Activated CD8-positive, alpha-beta memory T cell treated with anti-CD3 and anti-CD28 coated beads for 1 hour (primary cell): Measurements from ENCODE around the gene TECPR1.
"Not testable (repeated sequence)": the region's sequence is repeated elsewhere in the genome, so short reads cannot be mapped to it uniquely, and the experiment has no call there.

Experiments used
- DNase-seq, 2 donors: peaks; one replicate each; pipeline ENCODE4 v3.0.0-alpha.2; 2020; ENCODE audit warnings: low read depth in 1 of 2; ENCODE audit errors: extremely low read depth in 1 of 2

TECPR1 gene

DNA sequence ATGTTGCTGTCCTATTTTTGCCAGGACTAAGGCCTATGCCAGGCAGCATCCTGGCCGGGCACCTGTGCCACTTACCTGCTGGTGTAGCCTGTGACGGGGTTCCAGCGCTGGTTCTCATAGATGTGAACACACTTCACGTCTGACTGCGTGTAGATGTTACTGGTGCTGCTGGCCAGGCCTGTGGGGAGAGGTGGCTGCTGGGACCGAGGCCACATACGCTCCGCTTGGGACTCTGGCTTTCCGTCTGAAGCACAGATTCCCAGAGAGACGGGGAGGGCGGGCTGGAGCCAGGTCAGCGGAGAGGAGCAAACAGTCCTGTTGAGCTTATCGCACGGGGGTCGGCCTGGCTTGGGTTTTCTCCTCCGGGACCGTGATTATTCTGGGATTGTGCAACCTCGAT lies 24.1 kb downstream of the TECPR1 start:
- DNase-seq = no peak

DNA sequence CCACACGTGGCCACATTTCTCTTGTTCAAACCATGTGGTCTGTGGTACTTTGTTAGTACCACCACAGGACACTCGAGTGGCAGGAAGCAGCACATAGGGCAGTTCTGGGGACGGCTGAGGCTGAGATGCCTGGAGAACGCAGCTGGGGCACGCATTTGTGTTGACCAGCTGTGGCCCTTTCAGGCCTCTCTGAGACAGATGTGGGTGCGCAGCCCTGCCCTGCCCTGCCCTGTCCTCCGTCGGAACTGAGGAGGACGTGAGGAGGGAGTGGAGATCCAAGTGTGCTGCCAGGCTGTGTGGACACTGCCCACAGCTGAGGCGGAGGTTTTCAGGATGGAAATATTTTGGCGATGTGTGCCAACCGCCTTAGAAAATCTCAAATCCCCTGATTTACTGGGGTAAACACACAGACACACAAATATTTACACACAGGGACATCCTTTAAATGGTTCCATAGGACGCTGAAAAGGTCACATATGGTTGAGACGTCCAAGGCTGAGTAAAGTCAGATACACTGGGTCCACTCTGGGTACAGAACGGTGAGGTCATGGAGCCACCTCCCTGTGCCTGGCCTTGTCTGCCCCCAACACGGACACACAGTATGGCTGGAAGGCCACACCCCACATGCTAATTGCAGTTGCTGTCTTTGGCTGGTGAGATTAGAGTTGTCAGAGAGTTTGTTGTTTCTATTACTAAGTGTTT lies 26.0 kb downstream of the TECPR1 start:
- DNase-seq = no peak

DNA sequence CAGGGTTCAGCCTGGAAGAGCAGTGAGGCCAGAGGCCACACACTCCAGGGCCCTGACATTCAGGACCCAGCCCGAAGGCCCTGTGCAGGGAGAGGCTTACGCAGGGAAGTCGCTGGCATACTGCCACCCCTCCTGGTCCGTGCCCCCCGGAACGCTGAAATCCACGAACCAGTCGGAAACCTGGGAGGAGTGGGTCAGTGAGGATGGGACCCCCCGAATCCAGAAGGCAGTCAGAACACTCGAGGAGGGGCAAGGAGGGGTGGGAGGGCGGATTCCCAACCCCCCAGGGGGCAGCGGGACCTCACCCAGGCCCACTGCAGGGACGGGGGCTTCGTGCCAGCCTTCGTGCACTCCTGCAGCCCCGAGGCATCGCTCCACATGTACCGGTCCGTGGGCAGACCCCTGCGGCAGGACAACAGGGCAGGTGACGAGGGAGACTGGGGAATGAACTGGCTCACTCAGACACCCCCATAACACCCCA lies 27.3 kb downstream of the TECPR1 start:
- DNase-seq = no peak

DNA sequence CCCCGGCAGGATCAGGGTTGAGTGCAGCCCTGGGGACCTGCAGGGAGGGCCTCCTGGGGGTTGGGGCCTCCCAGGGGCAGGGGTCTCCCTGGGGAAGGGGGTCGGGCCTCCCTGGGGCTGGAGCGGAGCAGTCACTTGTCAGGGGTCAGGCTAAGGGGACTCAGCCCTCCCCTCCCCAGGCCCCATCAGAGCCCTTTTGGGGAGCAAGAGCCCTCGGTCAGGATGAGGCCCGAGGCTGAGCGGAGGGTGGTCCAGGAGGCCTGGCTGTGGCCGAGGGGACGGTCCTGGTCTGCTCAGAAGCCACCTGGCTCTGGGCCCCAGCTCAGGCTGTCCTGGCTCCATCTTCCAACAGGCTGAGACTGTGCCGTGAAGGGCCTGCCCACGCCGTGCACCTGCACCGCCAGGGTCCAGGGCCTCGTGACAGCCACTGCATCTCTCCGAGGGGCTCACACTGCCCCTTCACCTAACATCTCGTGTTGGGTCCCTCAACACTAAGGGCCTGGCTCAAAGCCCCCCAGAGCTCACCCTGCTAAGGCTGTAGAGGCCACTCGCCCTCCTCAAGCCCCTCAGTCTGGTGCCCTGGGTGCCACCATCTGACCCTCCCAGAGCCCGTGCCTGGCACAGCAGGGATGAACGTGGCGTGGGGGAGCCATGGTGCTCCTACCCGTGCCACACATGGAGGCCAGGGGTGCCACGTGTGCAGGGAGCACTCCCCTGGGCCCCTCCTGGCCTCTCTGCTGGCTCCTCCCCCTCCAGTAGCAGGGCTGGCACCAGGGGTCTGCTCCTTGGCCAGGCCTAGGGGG lies 27.9 kb downstream of the TECPR1 start:
- DNase-seq = no peak

DNA sequence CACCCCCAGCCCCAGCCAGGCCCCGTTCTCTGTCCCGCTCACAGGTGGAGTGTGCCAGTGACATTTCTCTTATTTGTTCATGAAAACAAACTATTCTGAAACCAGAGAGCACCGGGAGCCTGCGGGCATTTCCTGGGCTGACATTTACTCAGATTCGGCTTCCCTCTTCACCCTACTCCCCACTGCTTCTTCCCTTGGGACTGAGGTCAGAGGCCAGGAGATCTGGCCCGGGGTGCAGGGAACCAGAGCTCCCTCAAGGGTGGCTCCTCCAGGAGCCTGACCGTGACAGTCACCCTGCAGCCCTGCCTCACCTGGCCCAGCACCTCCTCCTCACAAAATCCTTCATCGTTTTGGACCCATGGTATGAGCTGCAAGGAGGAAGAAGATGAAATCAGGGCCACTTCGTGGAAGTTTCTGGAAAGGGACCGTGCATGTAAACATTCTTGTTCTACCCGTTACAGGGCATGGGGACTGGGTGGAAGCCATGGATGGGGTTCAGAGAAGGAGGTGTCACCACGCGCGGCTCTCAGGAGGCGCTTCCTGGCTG lies 28.6 kb downstream of the TECPR1 start:
- DNase-seq = no peak

DNA sequence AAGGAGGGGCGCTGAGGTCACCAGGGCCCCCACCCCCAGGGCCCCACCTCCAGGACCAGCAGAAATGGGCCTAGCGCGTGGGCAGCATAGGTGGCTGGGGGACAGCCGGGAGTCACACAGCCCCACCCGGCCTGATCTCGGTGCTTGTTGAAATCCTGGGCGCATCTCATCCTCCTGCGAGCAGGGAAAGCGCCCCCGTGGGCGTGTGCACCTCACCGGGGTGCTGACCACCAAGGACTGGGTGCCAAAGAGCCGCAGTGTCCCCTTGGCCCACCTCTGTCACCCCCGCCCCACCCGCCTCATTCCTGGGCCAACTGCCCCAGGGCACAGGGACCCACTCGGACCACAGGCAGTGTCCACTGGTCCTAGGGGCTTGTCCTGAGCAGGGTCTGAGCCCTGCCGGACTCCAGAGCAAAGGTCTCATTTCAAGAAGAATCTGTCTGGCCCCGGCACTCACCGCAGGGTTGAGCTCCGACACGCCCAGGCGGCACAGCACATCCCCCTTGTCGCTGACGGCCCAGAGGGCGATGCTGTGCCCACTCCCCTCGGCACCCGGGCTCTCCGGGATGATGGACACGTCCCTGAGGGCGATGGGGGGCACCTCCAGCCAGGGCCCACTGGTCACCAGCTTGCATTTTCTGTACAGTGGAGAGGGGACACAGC lies 29.4 kb downstream of the TECPR1 start:
- DNase-seq = no peak

DNA sequence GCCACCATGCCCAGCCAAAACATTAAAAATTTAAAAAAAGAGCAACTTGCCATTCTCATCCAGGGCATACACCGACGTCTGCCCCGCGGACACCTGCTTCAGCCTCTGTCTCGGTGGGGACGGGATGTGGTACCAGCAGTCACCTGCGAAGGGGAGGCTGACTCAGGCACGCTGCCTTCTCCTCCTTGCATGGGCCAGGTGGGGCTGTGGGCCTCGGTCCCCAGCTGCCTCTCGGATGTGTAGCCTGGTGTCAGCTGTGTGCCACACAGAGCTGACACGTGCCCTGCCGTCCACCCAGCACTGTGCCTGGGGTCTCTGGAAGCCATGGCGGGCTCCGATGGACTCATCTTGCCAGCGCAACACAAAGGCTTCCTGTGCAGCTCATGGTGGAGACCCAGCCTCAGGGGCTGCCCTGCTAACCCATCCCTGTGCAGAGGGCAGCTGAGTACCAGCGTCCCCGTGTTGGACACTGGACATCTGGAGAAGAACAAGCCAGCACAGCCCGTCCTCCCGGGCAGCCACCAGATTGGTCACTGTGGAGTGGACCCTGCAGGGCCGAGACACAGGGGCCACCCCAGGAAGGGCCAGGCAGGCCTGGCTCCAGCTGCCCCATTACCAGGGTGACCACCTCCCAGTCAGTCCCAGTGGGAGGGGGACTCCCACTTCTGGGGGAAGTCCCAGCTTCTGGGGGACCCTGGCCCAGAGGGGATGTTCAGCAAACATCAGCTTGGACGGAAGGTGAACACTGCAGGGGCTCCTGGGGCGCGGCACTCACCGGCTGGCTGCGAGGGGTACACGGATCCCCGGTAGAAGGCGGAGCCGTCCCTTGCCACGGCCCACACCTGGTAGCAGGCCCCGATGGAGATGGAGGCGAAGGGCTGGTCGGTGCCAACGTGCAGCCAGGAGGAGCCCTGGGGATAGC lies 30.2 kb downstream of the TECPR1 start:
- no peak for DNase-seq

DNA sequence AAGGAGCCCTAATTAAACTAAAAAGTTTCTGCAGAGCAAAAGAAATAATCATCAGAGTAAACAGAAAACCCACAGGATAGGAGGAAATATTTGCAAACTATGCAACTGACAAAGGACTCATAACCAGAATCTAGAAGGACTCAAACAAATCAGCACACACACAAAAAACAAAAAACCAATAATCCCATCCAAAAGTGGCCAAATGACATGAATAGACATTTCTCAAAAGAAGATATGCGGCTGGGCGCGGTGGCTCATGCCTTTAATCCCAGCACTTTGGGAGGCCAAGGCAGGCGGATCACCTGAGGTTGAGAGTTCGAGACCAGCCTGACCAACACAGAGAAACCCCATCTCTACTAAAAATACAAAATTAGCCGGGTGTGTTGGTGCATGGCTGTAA lies 32.6 kb downstream of the TECPR1 start:
- not testable (repeated sequence) for DNase-seq

DNA sequence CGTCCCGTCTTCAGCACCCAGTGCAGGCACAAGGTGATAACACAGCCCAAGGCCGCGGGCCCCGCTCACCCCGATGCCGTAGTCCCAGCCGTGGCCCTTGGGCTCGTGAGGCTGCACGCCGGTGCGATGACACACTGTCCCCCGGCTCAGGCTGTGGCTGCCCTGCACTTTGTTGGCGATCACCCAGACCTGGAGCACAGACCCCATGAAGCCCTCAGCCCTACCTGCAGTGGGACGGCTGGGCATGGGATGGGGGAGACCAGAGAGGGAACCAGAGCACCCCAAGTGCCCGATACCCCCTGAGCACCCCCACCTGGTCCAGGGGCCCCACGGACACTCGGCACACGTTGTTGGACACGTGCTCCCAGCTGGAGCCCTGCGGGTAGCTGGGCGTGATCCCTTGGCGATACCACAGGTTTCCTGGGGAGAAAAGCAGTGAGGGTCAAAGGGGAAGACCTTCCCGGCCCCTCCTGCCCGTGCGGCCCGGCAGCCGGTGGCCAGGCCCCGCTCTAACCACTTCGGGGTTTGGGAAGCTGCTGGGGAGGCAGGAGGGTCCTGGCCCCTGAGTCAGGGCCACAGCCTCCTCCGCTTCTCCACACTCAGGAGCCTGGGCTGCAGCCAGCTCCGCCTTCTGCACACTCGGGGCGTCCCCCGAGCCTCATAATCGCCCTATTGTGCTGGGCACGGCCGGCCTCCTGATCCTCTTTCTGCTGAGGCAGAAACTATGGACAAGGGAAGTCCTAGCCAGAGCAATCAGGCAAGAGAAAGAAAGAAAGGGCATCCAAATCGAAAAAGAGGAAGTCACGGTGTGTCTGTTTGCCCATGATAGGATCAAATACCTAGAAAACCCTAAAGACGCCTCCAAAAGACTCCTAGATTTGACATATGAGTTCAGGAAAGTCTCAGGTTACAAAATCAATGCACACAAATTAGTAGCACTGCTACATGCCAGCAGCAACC lies 34.1 kb downstream of the TECPR1 start:
- no peak for DNase-seq

DNA sequence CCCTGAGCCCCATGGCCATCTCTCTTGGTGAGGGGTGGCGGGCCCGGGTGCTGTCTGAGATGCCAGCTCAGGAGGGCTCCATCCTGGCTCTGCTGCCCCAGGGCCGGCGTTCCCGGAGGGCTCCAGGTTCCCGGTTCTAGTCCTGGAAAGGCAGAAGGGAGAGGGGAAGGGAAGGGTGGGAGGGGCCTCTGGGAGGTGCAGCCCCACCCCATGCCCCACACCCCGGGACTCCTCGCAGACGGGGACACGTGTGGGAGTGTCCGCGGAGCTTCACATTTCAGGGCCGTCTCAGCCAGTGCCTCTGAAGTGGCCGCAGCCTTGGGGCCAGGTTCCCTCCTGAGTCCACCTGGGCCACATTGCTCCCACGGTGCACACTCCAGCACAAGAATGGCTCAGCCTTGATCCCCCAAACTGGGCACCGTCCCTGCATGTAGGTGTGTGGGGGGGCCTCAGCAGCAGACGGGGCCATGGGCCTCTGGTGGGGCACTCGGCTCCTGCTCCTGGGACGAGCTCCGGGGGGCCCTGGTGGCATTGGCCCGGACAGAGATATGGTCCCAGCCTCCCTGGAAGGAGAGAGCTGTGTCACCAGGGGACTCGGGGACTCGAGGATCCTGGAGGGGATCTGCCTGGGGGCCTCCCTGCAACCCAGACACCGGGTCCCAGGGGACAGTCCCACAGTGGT lies 35.0 kb downstream of the TECPR1 start:
- no peak for DNase-seq

DNA sequence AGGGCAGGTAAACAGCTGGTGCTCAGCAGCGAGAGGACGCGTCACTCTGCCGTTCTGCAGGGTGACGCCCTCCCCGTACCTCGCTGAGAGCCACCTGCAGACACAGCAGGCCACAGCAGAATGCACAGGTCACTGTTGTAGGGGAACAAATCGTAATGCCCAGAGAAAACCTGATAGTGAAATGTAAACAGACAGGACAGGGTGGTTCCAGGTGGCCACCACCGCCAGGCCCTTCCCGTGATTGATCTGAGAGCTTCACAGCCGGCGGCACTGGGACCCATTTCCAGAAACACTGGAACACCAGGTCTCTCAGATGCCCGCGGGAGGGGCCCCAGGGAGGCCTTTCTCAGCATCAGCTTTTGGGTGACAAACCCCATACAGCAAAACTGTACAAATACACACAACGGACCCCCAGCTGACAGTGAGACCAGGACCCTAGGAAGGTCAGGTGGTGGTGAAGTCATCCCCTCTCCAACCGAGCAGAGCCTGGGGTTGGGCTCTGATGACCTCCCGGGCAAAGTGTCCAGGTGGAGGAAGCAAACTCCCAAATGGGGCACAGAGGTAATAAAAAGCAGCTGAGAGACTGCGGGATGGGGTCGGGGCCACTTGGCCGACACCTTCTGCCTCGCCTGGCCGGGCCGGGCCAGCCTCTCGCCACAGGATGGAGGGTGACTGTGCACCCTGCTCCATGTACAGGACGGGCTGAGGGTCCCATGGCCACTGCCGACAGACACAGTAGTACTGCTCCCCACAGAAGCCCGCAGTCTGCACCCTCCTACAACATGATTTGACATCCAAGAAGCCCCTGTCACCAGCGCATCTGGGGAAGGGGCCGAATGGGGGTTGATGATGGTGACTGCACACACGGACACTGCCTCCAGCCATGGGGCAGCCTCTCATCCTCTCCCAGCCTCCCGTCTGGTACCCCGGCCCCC lies 36.2 kb downstream of the TECPR1 start:
- no peak for DNase-seq

DNA sequence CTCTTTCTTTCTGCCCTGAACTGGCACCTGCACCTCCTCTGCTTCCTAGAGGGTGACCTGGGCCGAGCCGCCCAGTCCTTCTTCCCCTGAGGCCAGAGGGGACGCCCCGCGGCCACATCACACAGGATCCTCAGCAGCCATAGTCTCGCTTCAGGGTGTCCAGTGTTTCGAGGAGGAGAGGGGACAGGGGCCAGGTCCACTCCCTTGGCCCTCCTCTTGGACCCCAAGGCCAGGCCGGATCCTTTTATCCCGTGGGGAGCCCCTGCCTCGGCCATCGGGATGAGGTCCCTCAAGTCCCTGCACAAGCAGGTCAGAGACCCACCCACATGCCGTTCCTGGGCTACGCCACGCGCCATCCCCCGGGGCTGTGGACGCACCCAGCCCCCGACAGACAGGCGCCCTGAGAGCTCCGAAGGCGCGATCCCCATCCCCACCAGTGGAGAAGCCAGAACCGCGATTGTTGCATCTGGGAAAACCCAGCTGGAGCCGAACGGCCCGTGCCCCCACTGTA lies 37.2 kb downstream of the TECPR1 start:
- no peak for DNase-seq

DNA sequence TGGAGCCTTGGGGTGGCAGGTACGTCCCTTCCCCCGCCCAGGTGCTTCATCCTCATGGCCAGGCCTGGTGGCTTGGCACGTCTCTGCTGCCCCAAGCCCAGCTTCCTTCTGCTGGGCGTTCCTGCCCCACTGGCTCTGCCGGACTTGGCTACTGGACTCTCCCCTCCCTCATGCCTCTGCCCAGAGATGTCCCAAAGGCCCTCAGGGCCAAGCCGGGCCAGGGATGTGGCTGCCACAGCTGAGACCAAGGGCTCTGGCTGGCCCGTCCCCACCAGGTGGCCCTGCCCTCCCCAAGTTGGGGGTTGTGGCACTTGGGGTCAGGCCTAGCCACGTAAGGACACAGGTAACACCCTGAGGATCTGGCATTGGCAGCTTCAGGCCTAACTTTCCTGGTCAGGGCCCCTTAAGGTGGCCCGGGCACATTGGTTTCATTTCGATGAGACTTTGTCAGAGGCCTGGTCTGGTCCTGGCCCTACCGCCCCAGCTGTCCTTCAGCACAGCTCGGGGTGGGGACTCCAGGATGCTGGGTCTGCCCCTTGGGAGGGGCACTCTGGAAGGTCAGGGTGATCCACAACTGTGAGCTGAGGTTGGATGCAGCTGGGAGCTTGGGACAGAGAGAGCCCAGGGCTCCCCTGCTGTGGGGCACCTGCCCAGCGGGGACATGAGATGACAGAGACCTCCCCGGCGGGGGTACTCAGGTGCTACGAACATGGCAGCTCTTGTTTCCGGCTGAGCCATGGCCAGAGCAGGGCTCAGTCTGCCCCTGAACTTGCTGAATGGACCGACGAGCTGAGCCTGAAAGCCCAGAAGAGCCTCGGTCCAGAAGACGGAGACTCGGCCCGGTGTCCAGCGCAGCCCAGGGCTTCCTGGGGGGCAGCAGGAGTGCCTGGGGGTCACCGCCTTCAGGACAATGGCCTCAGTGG lies 37.9 kb downstream of the TECPR1 start:
- no peak for DNase-seq

DNA sequence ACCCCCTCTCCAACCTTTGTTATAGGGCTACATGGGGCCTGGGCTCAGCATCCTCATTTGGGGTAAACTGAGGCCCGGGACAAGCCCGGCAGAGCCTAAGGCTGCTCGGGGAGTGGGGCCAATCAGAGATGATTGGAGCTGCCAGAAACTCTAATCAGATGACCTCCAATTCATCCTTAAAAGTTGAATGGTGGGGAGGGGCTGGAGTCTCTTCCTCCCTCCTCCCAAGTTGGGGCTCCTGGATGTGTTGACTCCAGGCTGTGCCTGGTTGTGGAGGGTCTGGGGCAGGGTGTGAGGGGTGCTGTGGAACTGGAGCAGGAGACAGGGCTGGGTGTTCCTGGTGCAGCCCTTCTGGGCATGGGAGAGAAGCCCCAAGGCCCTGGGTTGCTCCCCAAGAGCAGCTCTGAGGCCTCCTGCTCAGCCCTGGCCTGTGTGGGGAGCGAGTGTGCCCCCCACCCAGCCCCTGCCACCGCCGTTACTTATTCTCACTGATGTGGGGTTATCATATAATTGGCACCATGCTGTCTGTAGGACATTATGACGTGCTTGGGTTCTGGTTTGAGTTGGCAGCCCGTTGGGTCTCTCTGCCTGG lies 38.6 kb downstream of the TECPR1 start:
- no peak for DNase-seq

DNA sequence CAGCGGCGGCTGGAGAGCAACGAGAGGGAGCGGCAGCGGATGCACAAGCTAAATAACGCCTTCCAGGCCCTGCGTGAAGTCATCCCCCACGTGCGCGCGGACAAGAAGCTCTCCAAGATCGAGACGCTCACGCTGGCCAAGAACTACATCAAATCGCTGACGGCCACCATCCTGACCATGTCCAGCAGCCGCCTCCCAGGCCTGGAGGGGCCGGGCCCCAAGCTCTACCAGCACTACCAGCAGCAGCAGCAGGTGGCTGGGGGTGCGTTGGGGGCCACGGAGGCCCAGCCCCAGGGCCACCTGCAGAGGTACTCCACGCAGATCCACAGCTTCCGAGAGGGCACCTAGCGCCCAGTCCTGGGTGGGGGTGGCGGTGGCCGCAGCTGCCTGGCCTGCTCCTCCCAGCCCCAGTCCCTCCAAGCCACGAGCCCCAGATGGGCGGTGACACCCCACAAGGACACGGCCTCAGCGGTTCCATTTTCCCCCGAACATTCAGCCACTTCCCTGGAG lies 39.4 kb downstream of the TECPR1 start:
- no peak for DNase-seq
